ENCODE measurements around the gene NUP214. TPM values are rescaled to one million over a fixed set of nuclear protein-coding genes. Genes with fewer than 3 reads are reported as not detected.

The NUP214 gene
- total RNA-seq, 1 donor from 2014 or later, result 56.5 TPM

- H3K27ac Mint-ChIP-seq (ENCODE audit: unreplicated experiment), result peak overlapping the region; percentile 19
- H3K27me3 Mint-ChIP-seq (ENCODE audit: unreplicated experiment), result no peaks in the 10 kb centered on the region
- no peaks in the 10 kb centered on the region for H3K9me3 Mint-ChIP-seq (ENCODE audit: unreplicated experiment)
- peaks cover 19% of the 10 kb centered on the region for H3K4me1 Mint-ChIP-seq (ENCODE audit: low read depth, unreplicated experiment)
- no peak for DNase-seq
- TF ChIP-seq, protein P1, sequence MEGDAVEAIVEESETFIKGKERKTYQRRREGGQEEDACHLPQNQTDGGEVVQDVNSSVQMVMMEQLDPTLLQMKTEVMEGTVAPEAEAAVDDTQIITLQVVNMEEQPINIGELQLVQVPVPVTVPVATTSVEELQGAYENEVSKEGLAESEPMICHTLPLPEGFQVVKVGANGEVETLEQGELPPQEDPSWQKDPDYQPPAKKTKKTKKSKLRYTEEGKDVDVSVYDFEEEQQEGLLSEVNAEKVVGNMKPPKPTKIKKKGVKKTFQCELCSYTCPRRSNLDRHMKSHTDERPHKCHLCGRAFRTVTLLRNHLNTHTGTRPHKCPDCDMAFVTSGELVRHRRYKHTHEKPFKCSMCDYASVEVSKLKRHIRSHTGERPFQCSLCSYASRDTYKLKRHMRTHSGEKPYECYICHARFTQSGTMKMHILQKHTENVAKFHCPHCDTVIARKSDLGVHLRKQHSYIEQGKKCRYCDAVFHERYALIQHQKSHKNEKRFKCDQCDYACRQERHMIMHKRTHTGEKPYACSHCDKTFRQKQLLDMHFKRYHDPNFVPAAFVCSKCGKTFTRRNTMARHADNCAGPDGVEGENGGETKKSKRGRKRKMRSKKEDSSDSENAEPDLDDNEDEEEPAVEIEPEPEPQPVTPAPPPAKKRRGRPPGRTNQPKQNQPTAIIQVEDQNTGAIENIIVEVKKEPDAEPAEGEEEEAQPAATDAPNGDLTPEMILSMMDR (IDR thresholded peaks at IDR 0.05; ENCODE audit: partially characterized antibody, unreplicated experiment), result no peak
- no peaks in the 10 kb centered on the region for H3K36me3 Mint-ChIP-seq (ENCODE audit: unreplicated experiment)
- H3K4me3 Mint-ChIP-seq (ENCODE audit: unreplicated experiment), result no peak overlapping the region
These were observed 49.4 kb downstream of the NUP214 start for GRCh38 chr9:131174681-131175239.

- peak overlapping the region; percentile 72 for H3K27ac Mint-ChIP-seq (ENCODE audit: unreplicated experiment)
- TF ChIP-seq, protein P1 (IDR thresholded peaks at IDR 0.05; ENCODE audit: partially characterized antibody, unreplicated experiment), result no peak
- H3K4me3 Mint-ChIP-seq (ENCODE audit: unreplicated experiment), result no peak overlapping the region
- no peaks in the 10 kb centered on the region for H3K36me3 Mint-ChIP-seq (ENCODE audit: unreplicated experiment)
- no peaks in the 10 kb centered on the region for H3K27me3 Mint-ChIP-seq (ENCODE audit: unreplicated experiment)
- H3K4me1 Mint-ChIP-seq (ENCODE audit: low read depth, unreplicated experiment), result peaks cover 24% of the 10 kb centered on the region
- no peaks in the 10 kb centered on the region for H3K9me3 Mint-ChIP-seq (ENCODE audit: unreplicated experiment)
- no peak for DNase-seq
These were observed 52.5 kb downstream of the NUP214 start for GRCh38 chr9:131177898-131178297.

GRCh38 chr9:131178382-131178781 is 53.0 kb downstream of the NUP214 start:
- Mint-ChIP-seq H3K27me3 (ENCODE audit: unreplicated experiment) (no peaks in the 10 kb centered on the region), H3K36me3 (ENCODE audit: unreplicated experiment) (no peaks in the 10 kb centered on the region), H3K27ac (ENCODE audit: unreplicated experiment) (peak overlapping the region; percentile 74), H3K4me1 (ENCODE audit: low read depth, unreplicated experiment) (peaks cover 24% of the 10 kb centered on the region), H3K9me3 (ENCODE audit: unreplicated experiment) (no peaks in the 10 kb centered on the region), H3K4me3 (ENCODE audit: unreplicated experiment) (no peak overlapping the region)
- DNase-seq, result peak; percentile 89
- TF ChIP-seq, protein P1 (IDR thresholded peaks at IDR 0.05; ENCODE audit: partially characterized antibody, unreplicated experiment), result peak; percentile 90

- DNase-seq, result no peak
- Mint-ChIP-seq H3K27ac (ENCODE audit: unreplicated experiment) (peak overlapping the region; percentile 74), H3K27me3 (ENCODE audit: unreplicated experiment) (no peaks in the 10 kb centered on the region), H3K4me3 (ENCODE audit: unreplicated experiment) (peak overlapping the region; percentile 10), H3K4me1 (ENCODE audit: low read depth, unreplicated experiment) (peaks cover 24% of the 10 kb centered on the region), H3K9me3 (ENCODE audit: unreplicated experiment) (no peaks in the 10 kb centered on the region), H3K36me3 (ENCODE audit: unreplicated experiment) (no peaks in the 10 kb centered on the region)
- TF ChIP-seq, protein P1 (IDR thresholded peaks at IDR 0.05; ENCODE audit: partially characterized antibody, unreplicated experiment), result no peak
These were observed 53.5 kb downstream of the NUP214 start for GRCh38 chr9:131178926-131179325.

- Mint-ChIP-seq H3K4me1 (ENCODE audit: low read depth, unreplicated experiment) (peaks cover 24% of the 10 kb centered on the region), H3K27me3 (ENCODE audit: unreplicated experiment) (no peaks in the 10 kb centered on the region), H3K4me3 (ENCODE audit: unreplicated experiment) (no peak overlapping the region), H3K36me3 (ENCODE audit: unreplicated experiment) (no peaks in the 10 kb centered on the region), H3K27ac (ENCODE audit: unreplicated experiment) (peak overlapping the region; percentile 18), H3K9me3 (ENCODE audit: unreplicated experiment) (no peaks in the 10 kb centered on the region)
- no peak for DNase-seq
- TF ChIP-seq, protein P1 (IDR thresholded peaks at IDR 0.05; ENCODE audit: partially characterized antibody, unreplicated experiment), result no peak
These were observed 54.3 kb downstream of the NUP214 start for GRCh38 chr9:131179561-131180219.

Data from glutamatergic neuron (in vitro differentiated cells).